HepG2 (cell line): ENCODE results near the gene LRFN2. TPM values are rescaled to one million over a fixed set of nuclear protein-coding genes. Genes with fewer than 3 reads are reported as not detected.

ENCODE experiments used
- ATAC-seq: fragments of 200-7000 bp; cut with Tn5 transposase; 3 replicates; pipeline ENCODE4 v1.9.1; 2020; ENCODE audit warnings: mild to moderate bottlenecking, moderate library complexity
- BruUV-seq: library from RNA; stranded (reverse); fragments of 400-500 nt; replicated peaks from 2 replicates; lab custom pipeline; 2021; lab: Mats Ljungman, UMichigan
- CTCF ChIA-PET: fragments of 300-600 bp; formaldehyde crosslinking; extraction: SDS; loops from one replicate; lab custom pipeline; 2021; ENCODE audit warnings: low total read pairs, inconsistent platforms, low intra/inter-chr PET ratio; lab: Yijun Ruan, JAX
- POLR2A ChIA-PET: fragments of 350-600 bp; sonication (Branson Sonifier 250); formaldehyde crosslinking; loops from one replicate; lab custom pipeline; 2020; ENCODE audit warnings: antibody characterized with exemption, inconsistent platforms; lab: Yijun Ruan, JAX
- DNase-seq: peaks from one replicate; pipeline ENCODE4 v3.0.0-alpha.2; 2015; ENCODE audit warnings: low spot score
- FAIRE-seq: peaks from 3 replicates; lab custom pipeline; 2011; peaks lifted over from hg19 to GRCh38; lab: Jason Lieb, UNC
- H2AFZ ChIP-seq: one replicate; pipeline ENCODE4 v1.6.1; 2011; ENCODE audit warnings: low read length, inconsistent platforms
- H3K27ac ChIP-seq: fragments of 300-600 bp; 3 replicates; pipeline ENCODE4 v1.8.0; 2011; ENCODE audit warnings: mixed run types, mild to moderate bottlenecking, mixed read lengths, low read length, inconsistent platforms; ENCODE audit not compliant: insufficient read depth; ENCODE audit errors: extremely low read length
- H3K27me3 ChIP-seq, 2 experiments: fragments of 200-600 bp in 1 of 2; 2 replicates in 1 of 2; 3 replicates in 1 of 2; pipeline versions ENCODE4 v1.6.0 to v1.8.0; 2011; ENCODE audit warnings: low read length in 2 of 2, mild to moderate bottlenecking in 2 of 2, moderate library complexity in 2 of 2, inconsistent platforms in 1 of 2; ENCODE audit not compliant: insufficient read depth in 2 of 2, control insufficient read depth in 1 of 2
- H3K36me3 ChIP-seq, 2 experiments: fragments of 200-600 bp in 1 of 2; replicated peaks in 1 of 2; 2 replicates in 1 of 2; 3 replicates in 1 of 2; pipeline versions ENCODE4 v1.5.1 to v1.8.0; 2011; ENCODE audit warnings: low read length in 2 of 2, inconsistent platforms in 1 of 2; ENCODE audit not compliant: insufficient read depth in 2 of 2, control insufficient read depth in 1 of 2
- H3K4me1 ChIP-seq: 2 replicates; pipeline ENCODE4 v1.5.1; 2012; ENCODE audit warnings: low read length, inconsistent platforms; ENCODE audit not compliant: insufficient read depth
- H3K4me2 ChIP-seq: 2 replicates; pipeline ENCODE4 v1.6.0; 2011; ENCODE audit warnings: low read depth, low read length, inconsistent platforms
- H3K4me3 ChIP-seq, 3 experiments: fragments of 200-600 bp in 1 of 3; sonication (generic), shearing (Covaris generic) in 1 of 3; replicated peaks in 1 of 3; 2 replicates each; pipeline ENCODE4 v1.5.1; 2011 to 2016; ENCODE audit warnings: low read length in 3 of 3, inconsistent platforms in 2 of 3, low read depth in 2 of 3, mild to moderate bottlenecking in 2 of 3, control low read depth in 1 of 3, mixed read lengths in 1 of 3; ENCODE audit not compliant: insufficient read depth in 1 of 3
- H3K79me2 ChIP-seq: one replicate; pipeline ENCODE4 v1.6.1; 2011; ENCODE audit warnings: low read length, inconsistent platforms; ENCODE audit not compliant: insufficient read depth
- H3K9ac ChIP-seq: 2 replicates; pipeline ENCODE4 v1.6.0; 2011; ENCODE audit warnings: mild to moderate bottlenecking, low read depth, low read length, inconsistent platforms; ENCODE audit not compliant: insufficient read depth
- H3K9me3 ChIP-seq: 2 replicates; pipeline ENCODE4 v1.5.1; 2012; ENCODE audit warnings: mild to moderate bottlenecking, low read length
- H4K20me1 ChIP-seq: 2 replicates; pipeline ENCODE4 v1.6.0; 2011; ENCODE audit warnings: inconsistent platforms, mild to moderate bottlenecking, low read length, moderate library complexity; ENCODE audit not compliant: insufficient read depth
- ATF7 ChIP-seq, 2 experiments: fragments of 450-650 bp in 1 of 2; sonication (generic) in 1 of 2; formaldehyde crosslinking in 1 of 2; IDR thresholded peaks; 2 replicates each; pipeline versions ENCODE4 v1.4.0 to v1.6.1; 2016 to 2020; ENCODE audit warnings: antibody characterized with exemption in 1 of 2, mild to moderate bottlenecking in 1 of 2, missing genetic modification reagents in 1 of 2
- CREB1 ChIP-seq, 2 experiments: fragments of 450-650 bp in 1 of 2; IDR thresholded peaks; 2 replicates each; pipeline ENCODE4 v1.6.1; 2016 to 2017; ENCODE audit warnings: control low read depth in 1 of 2, mild to moderate bottlenecking in 1 of 2, missing compliant biosample characterization in 1 of 2, missing genetic modification characterization in 1 of 2
- EEA1 ChIP-seq: sonication (generic); formaldehyde crosslinking; IDR thresholded peaks from 2 replicates; pipeline ENCODE4 v1.5.1; 2020; ENCODE audit warnings: mild to moderate bottlenecking, missing genetic modification reagents, borderline replicate concordance
- FOXA1 ChIP-seq, 2 experiments: fragments of 450-650 bp in 1 of 2; sonication (generic) in 1 of 2; formaldehyde crosslinking in 1 of 2; IDR thresholded peaks; 2 replicates each; pipeline versions ENCODE4 v1.4.0 to v1.6.1; 2016 to 2020; ENCODE audit warnings: missing genetic modification reagents in 1 of 2
- FOXA3 ChIP-seq: IDR thresholded peaks from 2 replicates; pipeline ENCODE4 v1.6.1; 2016; ENCODE audit warnings: missing genetic modification reagents, missing compliant biosample characterization
- HDAC1 ChIP-seq: sonication (generic); formaldehyde crosslinking; IDR thresholded peaks from 2 replicates; pipeline ENCODE4 v1.5.1; 2020; ENCODE audit warnings: mild to moderate bottlenecking, missing genetic modification reagents
- HMGXB4 ChIP-seq, 2 experiments: sonication (generic) in 1 of 2; formaldehyde crosslinking in 1 of 2; IDR thresholded peaks; 2 replicates each; pipeline versions ENCODE4 v1.4.0 to v1.6.1; 2018 to 2020; ENCODE audit warnings: missing genetic modification reagents in 2 of 2, borderline replicate concordance in 1 of 2, low read depth in 1 of 2, mild to moderate bottlenecking in 1 of 2, missing biosample characterization in 1 of 2
- MAFG ChIP-seq: sonication (generic); formaldehyde crosslinking; IDR thresholded peaks from 2 replicates; pipeline ENCODE4 v1.5.1; 2020; ENCODE audit warnings: mild to moderate bottlenecking, missing genetic modification reagents
- RELA ChIP-seq: sonication (generic); formaldehyde crosslinking; IDR thresholded peaks from 2 replicates; pipeline ENCODE4 v1.4.0; 2020; ENCODE audit warnings: missing genetic modification reagents
- SRF ChIP-seq: IDR thresholded peaks from 2 replicates; pipeline ENCODE4 v1.6.1; 2011; ENCODE audit warnings: mild to moderate bottlenecking, low read depth, low read length, moderate library complexity
- ZBED4 ChIP-seq: sonication (generic); formaldehyde crosslinking; IDR thresholded peaks from 2 replicates; pipeline ENCODE4 v1.4.0; 2020; ENCODE audit warnings: missing genetic modification reagents, borderline replicate concordance
- ZNF225 ChIP-seq: sonication (generic); formaldehyde crosslinking; IDR thresholded peaks from 2 replicates; pipeline ENCODE4 v1.4.0; 2020; ENCODE audit warnings: mild to moderate bottlenecking, missing genetic modification reagents
- ZNF362 ChIP-seq: sonication (generic); formaldehyde crosslinking; IDR thresholded peaks from 2 replicates; pipeline ENCODE4 v1.4.0; 2020; ENCODE audit warnings: missing genetic modification reagents, mild to moderate bottlenecking, borderline replicate concordance
- ZNF703 ChIP-seq: sonication (generic); formaldehyde crosslinking; IDR thresholded peaks from 2 replicates; pipeline ENCODE4 v1.5.1; 2020; ENCODE audit warnings: missing genetic modification reagents, mild to moderate bottlenecking, moderate library complexity, borderline replicate concordance
- WGBS: methylation state at CpG from one replicate; pipeline ENCODE4 v1.1.6; 2017; ENCODE audit warnings: low lambda C conversion rate; 5-methylcytosine and 5-hydroxymethylcytosine counted together
- in situ Hi-C: cut with HindIII; loops from 2 replicates; pipeline ENCODE4 v1.10.0; 2017; ENCODE audit warnings: low pct_unique_long_range_greater_than_20kb; ENCODE audit not compliant: extremely low pct_ligation_motif_present
- intact Hi-C: fragments of 100-400 bp; cut with micrococcal nuclease; formaldehyde crosslinking; loops from one replicate; pipeline ENCODE4 v1.10.0; 2022; ENCODE audit not compliant: unreplicated experiment
- polyA plus RNA-seq, 8 experiments: library from polyadenylated mRNA; depleted of rRNA in 3 of 8; stranded (reverse) in 7 of 8; unstranded in 1 of 8; fragments of >200 nt; fragmentation: Illumina TruSeq in 4 of 8; extraction: Trizol in 4 of 8; gene quantifications; 2 replicates each; pipeline versions ENCODE4 v1.2.1 to v1.2.3, GENCODE V29; 2011 to 2016; ENCODE audit warnings: low read depth in 4 of 8, missing spikeins in 1 of 8, mixed read lengths in 1 of 8; ENCODE audit not compliant: insufficient read depth in 1 of 8
- total RNA-seq, 5 experiments: library from RNA; depleted of rRNA; stranded (reverse); fragments of >200 nt; fragmentation: Illumina TruSeq; extraction: Trizol; gene quantifications; 2 replicates each; pipeline ENCODE4 v1.2.3, GENCODE V29; 2016; ENCODE audit warnings: low read depth in 1 of 5
- TF ChIP-seq, protein P1 (sequence below): sonication (generic); formaldehyde crosslinking; conservative IDR thresholded peaks from 2 replicates; pipeline ENCODE4 v1.4.0; 2020; ENCODE audit warnings: missing genetic modification reagents

Gene LRFN2
- total and polyA plus RNA-seq, 2 of the 13 experiments (the other 11 are each of a cell fraction or from before 2014, with no cell fraction given), result not detected

GRCh38 chr6:40399888-40400457, 187.2 kb downstream of the LRFN2 start:
- POLR2A ChIA-PET, result no interaction called here

More at GRCh38 chr6:40399888-40400457, 187.2 kb downstream of the LRFN2 start:
- Histone ChIP-seq H4K20me1 (no peaks in the 10 kb centered on the region), H3K36me3 (no peaks in the 10 kb centered on the region), H3K79me2 (no peaks in the 10 kb centered on the region), H3K27me3 (no peaks in the 10 kb centered on the region), H3K4me2 (no peak overlapping the region), H3K9me3 (no peaks in the 10 kb centered on the region), H3K4me3 (no peak overlapping the region), H2AFZ (no peak overlapping the region), H3K27ac (no peak overlapping the region), H3K9ac (no peak overlapping the region), H3K4me1 (peaks cover 5% of the 10 kb centered on the region; the same call in 1 of the 2 replicates)
- 5% methylated on average over 4 of the region's 4 CpGs for WGBS
- DNase-seq (no peak), FAIRE-seq (no peak), ATAC-seq (peak; percentile 63)
- intact Hi-C loops (no loop called here), in situ Hi-C loops (no loop called here)
- BruUV-seq, result no TSS peak
- CTCF ChIA-PET, result no interaction called here
- TF ChIP-seq, protein P1, sequence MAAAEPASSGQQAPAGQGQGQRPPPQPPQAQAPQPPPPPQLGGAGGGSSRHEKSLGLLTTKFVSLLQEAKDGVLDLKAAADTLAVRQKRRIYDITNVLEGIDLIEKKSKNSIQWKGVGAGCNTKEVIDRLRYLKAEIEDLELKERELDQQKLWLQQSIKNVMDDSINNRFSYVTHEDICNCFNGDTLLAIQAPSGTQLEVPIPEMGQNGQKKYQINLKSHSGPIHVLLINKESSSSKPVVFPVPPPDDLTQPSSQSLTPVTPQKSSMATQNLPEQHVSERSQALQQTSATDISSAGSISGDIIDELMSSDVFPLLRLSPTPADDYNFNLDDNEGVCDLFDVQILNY, result no peak
- no peak for TF ChIP-seq HMGXB4 (CRISPR knock-in tag; IDR thresholded peaks at IDR 0.05; ENCODE audit: borderline replicate concordance in 1 of 2, low read depth in 1 of 2)
- TF ChIP-seq ZBED4 (CRISPR knock-in tag), result no peak
- TF ChIP-seq MAFG (CRISPR knock-in tag), result no peak
- no peak for TF ChIP-seq HDAC1
- no peak for TF ChIP-seq FOXA1 (IDR thresholded peaks at IDR 0.05)
- peak; percentile 15; the same call in 1 of the 2 replicates for TF ChIP-seq FOXA1 (CRISPR knock-in tag; IDR thresholded peaks at IDR 0.05)
- no peak for TF ChIP-seq SRF
- peak; percentile 59; the same call in 1 of the 2 replicates for TF ChIP-seq FOXA3
- TF ChIP-seq ZNF362 (CRISPR knock-in tag), result no peak
- TF ChIP-seq ZNF225 (CRISPR knock-in tag), result no peak
- TF ChIP-seq ZNF703 (CRISPR knock-in tag), result no peak
- peak; percentile 68 for TF ChIP-seq CREB1 (IDR thresholded peaks at IDR 0.05)
- no peak for TF ChIP-seq CREB1 (CRISPR knock-in tag; IDR thresholded peaks at IDR 0.05)
- peak; percentile 87 for TF ChIP-seq ATF7 (IDR thresholded peaks at IDR 0.05)
- TF ChIP-seq ATF7 (CRISPR knock-in tag; IDR thresholded peaks at IDR 0.05), result no peak
- no peak for TF ChIP-seq RELA (CRISPR knock-in tag)
- TF ChIP-seq EEA1 (CRISPR knock-in tag), result no peak
